Sigmoid colon (tissue), 7 donors: ENCODE measurements around the gene DAB2IP. TPM values are rescaled to one million over a fixed set of nuclear protein-coding genes. Genes with fewer than 3 reads are reported as not detected.

Source experiments
- DNase-seq: peaks from one replicate; pipeline ENCODE4 v3.0.0-alpha.2; 2019
- H3K27ac ChIP-seq, 4 donors: fragments of 200-600 bp; sonication (generic); one replicate each; pipeline ENCODE4 v1.5.1; 2016 to 2019; ENCODE audit warnings: mild to moderate bottlenecking in 1 of 4
- H3K27me3 ChIP-seq, 3 donors: fragments of 200-600 bp; sonication (generic); one replicate each; pipeline ENCODE4 v1.5.1; 2019; ENCODE audit warnings: mild to moderate bottlenecking in 1 of 3
- H3K36me3 ChIP-seq, 4 donors: fragments of 200-600 bp; sonication (generic); one replicate each; pipeline ENCODE4 v1.5.1; 2016 to 2019
- H3K4me1 ChIP-seq, 4 donors: fragments of 200-600 bp; sonication (generic); one replicate each; pipeline ENCODE4 v1.5.1; 2017 to 2019
- H3K4me3 ChIP-seq, 4 donors: fragments of 200-600 bp; sonication (generic); one replicate each; pipeline ENCODE4 v1.5.1; 2017 to 2019; ENCODE audit warnings: mild to moderate bottlenecking in 2 of 4, moderate library complexity in 1 of 4
- H3K9me3 ChIP-seq, 4 donors: fragments of 200-600 bp in 3 of 4; sonication (generic) in 3 of 4; one replicate each; pipeline versions ENCODE4 v1.5.1 to v1.6.1; 2013 to 2019
- CTCF ChIP-seq, 4 experiments: fragments of 450-650 bp in 3 of 4; fragments of 200-600 bp in 1 of 4; IDR thresholded peaks; one replicate each; pipeline ENCODE4 v1.5.1; 2016 to 2019; ENCODE audit warnings: antibody characterized with exemption in 4 of 4, mild to moderate bottlenecking in 3 of 4, moderate library complexity in 2 of 4
- EP300 ChIP-seq, 4 donors: sonication (generic); formaldehyde crosslinking; IDR thresholded peaks; one replicate each; pipeline ENCODE4 v1.6.1; 2017; ENCODE audit warnings: antibody characterized with exemption in 4 of 4
- POLR2A ChIP-seq, 2 donors: fragments of 450-650 bp; IDR thresholded peaks; one replicate each; pipeline ENCODE4 v1.6.1; 2016; ENCODE audit warnings: antibody characterized with exemption in 2 of 2, mild to moderate bottlenecking in 2 of 2, moderate library complexity in 2 of 2
- POLR2AphosphoS5 ChIP-seq, 4 donors: sonication (generic); formaldehyde crosslinking; IDR thresholded peaks; one replicate each; pipeline ENCODE4 v1.6.1; 2017; ENCODE audit warnings: antibody characterized with exemption in 4 of 4
- WGBS, 2 donors: extraction: QIAGEN DNeasy Blood & Tissue Kit; methylation state at CpG; one replicate each; pipeline ENCODE4 v1.1.7; 2013; 5-methylcytosine and 5-hydroxymethylcytosine counted together
- intact Hi-C: fragments of 100-400 bp; cut with DNase I; formaldehyde crosslinking; loops from one replicate; pipeline ENCODE4 v1.15.1; 2023
- polyA plus RNA-seq, 3 donors: library from polyadenylated mRNA; stranded (reverse); fragments of 200-250 nt; gene quantifications; one replicate each; pipeline ENCODE4 v1.2.3, GENCODE V29; 2013
- total RNA-seq, 4 donors: library from RNA; depleted of rRNA; stranded (reverse); fragments of >200 nt; gene quantifications; one replicate each; pipeline ENCODE4 v1.1.0, GENCODE V29; 2016
- donor health status: healthy with polysubstance abuse.
- donor health status: Bipolar disorder and iron deficiency.
- donor health status: healthy.

Gene DAB2IP
- total and polyA plus RNA-seq, 7 donors = 20.1 to 52.4 (median 34.7) TPM

GRCh38 chr9:121635300-121635876 lies 16.0 kb upstream of the DAB2IP start:
- intact Hi-C loops = no loop called here
- 77 to 80% methylated on average over 7 of the region's 7 CpGs for WGBS, 2 donors

GRCh38 chr9:121636341-121636865 lies 15.0 kb upstream of the DAB2IP start:
- peak in 2 of 4 donors; percentile 47 to 52 for TF ChIP-seq POLR2AphosphoS5 (IDR thresholded peaks at IDR 0.05)
- TF ChIP-seq EP300 (IDR thresholded peaks at IDR 0.05) = peak in 1 of 4 donors; percentile 46
- TF ChIP-seq CTCF (IDR thresholded peaks at IDR 0.05) = no peak
- DNase-seq = peak; percentile 83
- H3K4me1 ChIP-seq = peaks cover 0 to 84% (median 78%) of the 10 kb centered on the region in 4 donors

More at GRCh38 chr9:121635300-121635876, 16.0 kb upstream of the DAB2IP start:
- TF ChIP-seq CTCF (IDR thresholded peaks at IDR 0.05) (no peak), POLR2AphosphoS5 (IDR thresholded peaks at IDR 0.05) (no peak), POLR2A (IDR thresholded peaks at IDR 0.05) (no peak), EP300 (IDR thresholded peaks at IDR 0.05) (no peak)
- no peaks in the 10 kb centered on the region for H3K36me3 ChIP-seq
- H3K4me3 ChIP-seq = no peak overlapping the region
- peaks cover 0 to 91% (median 75%) of the 10 kb centered on the region in 4 donors for H3K4me1 ChIP-seq
- no peaks in the 10 kb centered on the region for H3K27me3 ChIP-seq
- H3K27ac ChIP-seq = peak overlapping the region in 3 of 4 donors; percentile 66 to 80 (median 69)
- no peaks in the 10 kb centered on the region for H3K9me3 ChIP-seq
- no peak for DNase-seq

GRCh38 chr9:121636978-121637712 lies 14.3 kb upstream of the DAB2IP start:
- Histone ChIP-seq H3K36me3 (no peaks in the 10 kb centered on the region), H3K27ac (peak overlapping the region in 3 of 4 donors; percentile 66 to 80 (median 69)), H3K4me1 (peaks cover 0 to 76% (median 73%) of the 10 kb centered on the region in 4 donors), H3K9me3 (no peaks in the 10 kb centered on the region), H3K27me3 (no peaks in the 10 kb centered on the region), H3K4me3 (no peak overlapping the region)
- TF ChIP-seq EP300 (IDR thresholded peaks at IDR 0.05) (no peak), POLR2A (IDR thresholded peaks at IDR 0.05) (no peak), CTCF (IDR thresholded peaks at IDR 0.05) (no peak), POLR2AphosphoS5 (IDR thresholded peaks at IDR 0.05) (no peak)
- no peak for DNase-seq
- intact Hi-C loops = no loop called here
- 90 to 91% methylated on average over 10 of the region's 10 CpGs for WGBS, 2 donors

More at GRCh38 chr9:121636341-121636865, 15.0 kb upstream of the DAB2IP start:
- peak overlapping the region in 3 of 4 donors; percentile 66 to 80 (median 69) for H3K27ac ChIP-seq
- H3K36me3 ChIP-seq = no peaks in the 10 kb centered on the region
- 79 to 81% methylated on average over 12 of the region's 12 CpGs for WGBS, 2 donors
- no peaks in the 10 kb centered on the region for H3K27me3 ChIP-seq
- H3K9me3 ChIP-seq = no peaks in the 10 kb centered on the region
- H3K4me3 ChIP-seq = no peak overlapping the region
- intact Hi-C loops = no loop called here

- Histone ChIP-seq H3K36me3 (no peaks in the 10 kb centered on the region), H3K4me1 (peaks cover 0 to 70% (median 68%) of the 10 kb centered on the region in 4 donors), H3K9me3 (no peaks in the 10 kb centered on the region), H3K4me3 (no peak overlapping the region), H3K27ac (peak overlapping the region in 3 of 4 donors; percentile 66 to 80 (median 69)), H3K27me3 (no peaks in the 10 kb centered on the region)
- no peak for DNase-seq
- intact Hi-C loops = no loop called here
- TF ChIP-seq CTCF (IDR thresholded peaks at IDR 0.05) (no peak), POLR2A (IDR thresholded peaks at IDR 0.05) (no peak), POLR2AphosphoS5 (IDR thresholded peaks at IDR 0.05) (no peak)
- 48 to 57% methylated on average over 8 of the region's 8 CpGs for WGBS, 2 donors
These were observed 13.7 kb upstream of the DAB2IP start for GRCh38 chr9:121637713-121638220.
